GM18870 (cell line): ENCODE results near the gene CEBPG.

Experiments used
- ATAC-seq: cut with Tn5 transposase; IDR thresholded peaks from one replicate; pipeline ENCODE4 v1.9.1; 2021; ENCODE audit warnings: moderate library complexity; ENCODE audit not compliant: unreplicated experiment

The CEBPG gene

DNA sequence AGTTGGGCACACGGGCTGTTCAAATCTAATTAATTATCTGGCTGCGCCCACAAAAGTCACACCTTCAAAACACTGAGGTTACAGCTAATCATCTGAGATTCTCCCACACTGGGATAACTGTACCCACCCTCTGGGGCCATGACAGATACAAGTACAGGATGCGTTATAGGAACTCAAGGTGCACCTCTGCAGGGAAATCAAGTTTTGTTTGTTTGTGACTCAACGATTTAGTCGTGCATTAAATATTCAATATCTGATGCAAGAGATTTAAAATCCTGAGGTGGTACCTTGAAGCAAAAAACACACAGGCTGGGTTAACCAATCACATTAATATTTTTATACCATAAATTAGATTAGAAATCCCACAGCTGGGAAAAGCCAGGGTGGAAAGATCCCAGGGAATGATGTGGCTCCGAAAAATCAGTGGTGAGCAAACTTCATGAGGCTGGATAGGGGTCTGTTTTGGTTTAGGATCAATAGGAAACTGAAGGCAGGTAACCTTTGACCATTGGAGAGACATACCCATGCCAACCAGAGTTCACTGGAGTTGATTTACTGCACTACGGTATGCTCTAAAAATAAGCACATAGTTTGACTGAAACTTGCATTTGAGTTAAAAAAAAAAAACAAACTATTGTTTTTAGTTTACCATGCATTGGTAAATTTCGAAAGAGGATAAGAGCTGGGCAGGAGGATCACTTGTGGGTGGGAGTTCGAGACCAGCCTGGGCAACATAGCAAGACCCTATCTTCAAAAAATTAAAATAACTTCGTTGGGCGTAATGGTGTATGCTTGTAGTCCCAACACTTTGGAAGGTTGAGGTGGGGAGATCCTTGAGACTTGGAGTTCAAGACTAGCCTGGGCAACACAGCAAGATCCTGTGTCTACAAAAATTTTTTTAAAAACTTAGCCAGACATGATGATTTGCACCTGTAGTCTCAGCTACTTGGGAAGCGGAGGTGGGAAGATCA lies 23.9 kb upstream of the CEBPG start:
- no peak for ATAC-seq

DNA sequence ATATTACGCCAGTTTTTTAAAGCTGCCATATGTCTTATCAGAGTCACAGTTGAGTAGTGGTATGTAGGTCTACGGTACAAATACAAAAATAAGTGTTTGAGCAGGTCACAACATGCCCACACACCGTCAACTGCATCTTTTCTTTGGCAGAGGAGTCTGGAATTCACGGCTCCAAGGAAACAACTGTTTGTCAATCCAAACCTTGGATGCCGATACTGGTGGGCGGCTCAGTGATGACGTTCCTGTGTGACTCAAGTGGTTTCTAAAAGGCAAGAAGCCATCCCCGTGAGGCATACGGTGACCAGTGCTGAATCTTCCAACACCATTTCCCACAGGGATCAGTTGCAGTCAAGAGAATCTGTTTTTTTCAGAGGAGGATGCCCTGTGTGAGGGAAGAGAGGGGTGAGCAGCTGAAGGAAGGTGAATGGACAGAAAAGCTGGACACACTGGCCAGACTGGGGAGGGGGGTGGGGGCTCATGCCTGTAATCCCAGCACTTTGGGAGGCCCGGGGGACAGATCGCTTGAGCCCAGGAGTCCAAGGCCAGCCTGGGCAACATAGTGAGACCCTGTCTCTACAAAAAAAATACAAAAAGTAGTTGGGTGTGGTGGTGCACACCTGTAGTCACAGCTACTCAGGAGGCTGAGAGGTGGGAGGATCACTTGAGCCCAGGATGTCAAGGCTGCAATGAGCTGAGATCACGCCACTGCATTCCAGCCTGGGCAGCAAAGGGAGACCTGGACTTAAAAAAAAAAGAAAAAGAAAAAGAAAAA lies 22.8 kb upstream of the CEBPG start:
- no peak for ATAC-seq

DNA sequence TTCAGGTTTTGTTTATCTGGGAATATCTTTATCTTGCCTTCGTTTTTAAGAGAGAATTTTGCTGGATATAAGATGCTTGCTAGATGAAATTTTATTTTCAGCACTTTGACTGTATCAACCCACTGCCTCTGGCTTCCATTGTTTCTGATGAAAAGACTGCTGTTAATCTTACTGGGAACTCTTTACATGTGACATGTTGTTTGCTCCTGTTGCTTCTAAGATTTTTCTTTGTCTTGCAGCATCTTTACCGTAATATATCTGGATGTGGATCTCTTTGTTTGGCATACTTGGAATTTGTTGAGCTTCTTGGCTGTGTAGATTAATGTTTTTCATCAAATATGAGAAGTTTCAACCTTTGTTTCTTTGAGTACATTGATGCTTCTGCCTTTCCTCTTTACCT lies 18.0 kb upstream of the CEBPG start:
- ATAC-seq = no peak

DNA sequence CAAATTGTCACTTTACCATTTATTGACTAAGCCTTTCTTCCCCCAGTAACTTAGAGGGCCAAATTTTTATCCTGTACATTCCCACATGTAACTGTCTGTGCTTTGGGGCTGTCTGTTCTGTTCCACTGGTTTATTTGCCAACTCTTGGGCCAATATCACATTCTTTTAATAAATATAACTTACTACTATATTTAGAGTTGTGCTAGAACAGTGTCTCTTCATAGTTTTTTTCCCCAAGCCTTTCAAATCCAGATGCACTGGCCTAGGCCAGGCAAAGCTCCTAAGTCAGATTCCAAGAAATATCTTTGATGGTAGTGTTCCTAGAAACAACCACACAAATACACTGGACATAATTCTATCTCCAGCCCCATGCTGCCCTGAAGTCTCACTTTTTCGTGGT lies 16.0 kb upstream of the CEBPG start:
- ATAC-seq = no peak

DNA sequence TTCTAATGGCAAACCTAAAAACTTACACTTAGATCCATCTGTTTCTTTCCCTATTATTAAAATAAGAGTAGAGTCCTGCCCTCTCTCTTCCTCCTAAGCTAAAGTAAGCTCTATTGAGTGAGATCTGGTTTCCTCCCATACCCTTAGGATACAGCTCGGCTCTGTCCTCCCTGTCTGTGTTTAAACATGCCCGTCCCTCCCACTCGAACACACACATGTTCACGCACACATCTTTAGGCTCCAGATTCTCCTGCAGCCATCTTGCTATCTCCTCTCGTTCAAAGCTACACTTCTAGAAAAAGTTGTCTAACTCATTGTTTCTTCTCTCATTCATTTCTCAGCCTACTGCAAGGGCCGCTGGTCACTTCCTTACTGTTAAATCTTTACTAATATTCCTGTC lies 15.1 kb upstream of the CEBPG start:
- ATAC-seq = no peak

DNA sequence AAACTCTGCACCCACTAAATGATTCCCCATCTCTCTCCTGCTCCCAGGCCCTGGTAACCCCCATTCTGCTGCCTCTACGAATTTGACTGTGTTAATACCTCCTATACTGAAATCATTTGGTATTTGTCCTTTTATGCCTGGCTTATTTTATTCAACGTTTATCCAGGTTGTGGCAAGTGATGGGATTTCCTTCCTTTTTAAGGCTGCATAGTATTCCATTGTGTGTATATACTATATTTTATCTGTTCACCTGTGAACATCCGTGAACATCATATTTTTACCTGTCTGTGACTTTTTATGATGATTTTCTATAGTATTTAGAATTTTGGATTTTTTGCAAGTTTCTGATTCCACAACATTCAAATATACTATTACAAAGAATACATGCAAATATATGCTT lies 13.9 kb upstream of the CEBPG start:
- no peak for ATAC-seq

DNA sequence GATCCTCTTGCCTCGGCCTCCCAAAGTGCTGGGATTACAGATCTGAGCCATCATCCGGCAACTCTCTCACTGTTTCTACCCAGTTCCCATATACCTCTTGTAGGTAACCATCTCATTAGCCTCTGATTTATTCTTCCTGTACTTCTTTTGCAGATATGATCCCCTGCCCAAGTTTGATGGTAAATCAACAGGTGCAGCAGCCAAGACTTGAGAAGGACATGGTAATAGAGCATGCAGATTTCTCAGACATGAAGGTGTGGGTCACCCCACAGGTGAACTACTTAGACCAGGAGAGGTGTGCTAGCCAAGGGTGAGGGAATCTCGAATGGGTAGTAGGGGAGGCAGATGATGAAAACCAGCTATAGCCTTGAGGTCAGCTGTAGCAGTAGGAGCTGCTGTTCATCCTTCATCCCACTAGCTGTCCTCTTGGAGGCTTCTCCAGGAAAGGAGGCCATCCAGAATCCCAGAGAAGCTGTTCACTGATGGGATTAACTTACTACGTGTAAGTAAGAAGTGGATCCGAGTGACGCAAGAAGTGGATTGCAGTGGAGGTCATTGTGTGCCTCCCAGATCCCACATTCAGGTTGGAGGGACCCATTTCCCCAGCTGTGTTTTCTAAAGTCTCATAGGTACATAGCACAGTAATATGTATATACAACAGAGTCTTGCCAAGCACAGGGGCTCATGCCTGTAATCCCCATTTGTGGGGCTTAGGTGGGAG lies 10.8 kb upstream of the CEBPG start:
- ATAC-seq = no peak

DNA sequence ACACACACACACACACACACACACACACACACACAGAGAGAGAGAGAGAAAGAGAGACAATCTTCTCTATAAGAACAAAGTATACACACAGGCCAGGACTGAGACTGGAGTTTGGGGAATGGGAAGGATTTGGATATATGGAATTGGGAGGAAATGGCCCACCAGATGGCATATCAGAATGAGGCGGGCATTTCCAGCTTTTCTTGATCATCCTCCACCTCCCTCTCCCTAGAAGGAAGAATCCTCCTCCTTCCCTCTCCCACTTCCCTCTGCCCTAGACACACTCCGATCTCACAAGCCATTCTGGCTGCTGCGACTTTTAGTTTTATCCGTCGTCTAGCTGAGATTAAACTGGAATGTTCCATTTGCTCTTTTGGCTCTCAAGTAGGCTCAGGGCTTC lies 10.0 kb upstream of the CEBPG start:
- no peak for ATAC-seq

DNA sequence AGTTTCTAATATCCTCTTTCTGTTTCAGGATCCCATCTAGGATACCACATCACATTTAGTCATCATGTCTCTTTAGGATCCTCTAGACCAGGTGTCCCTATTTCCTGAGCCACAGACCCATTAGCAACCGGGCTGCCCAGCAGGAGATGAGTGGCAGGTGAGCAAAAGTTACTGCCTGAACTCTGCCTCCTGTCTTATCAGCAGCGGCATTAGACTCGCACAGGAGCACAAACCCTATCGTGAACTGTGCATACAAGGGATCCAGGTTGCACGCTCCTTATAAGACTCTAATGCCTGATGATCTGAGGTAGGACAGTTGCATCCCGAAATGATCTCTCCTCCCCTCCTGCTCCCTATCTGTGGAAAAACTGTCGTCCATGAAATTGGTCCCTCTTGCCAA lies 7.8 kb upstream of the CEBPG start:
- ATAC-seq = no peak

DNA sequence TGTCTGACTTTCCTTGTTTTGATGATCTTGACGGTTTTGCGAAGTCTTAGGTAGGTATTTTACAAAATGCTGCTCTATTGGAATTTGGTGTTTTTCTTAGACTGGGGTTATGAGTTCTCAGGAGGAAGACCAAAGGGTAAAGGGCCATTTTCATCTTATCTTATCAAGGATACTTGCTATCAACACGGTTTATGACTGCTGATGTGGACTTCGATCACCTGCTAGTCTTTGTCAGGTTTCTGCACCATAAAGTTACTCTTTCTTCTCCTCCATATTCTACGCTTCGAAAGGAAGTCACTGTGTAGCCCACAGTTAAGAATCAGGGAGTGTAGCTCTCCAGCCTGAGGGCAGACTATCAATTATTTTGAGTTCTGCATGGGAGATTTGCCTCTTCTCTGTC lies 7.4 kb upstream of the CEBPG start:
- ATAC-seq = no peak

DNA sequence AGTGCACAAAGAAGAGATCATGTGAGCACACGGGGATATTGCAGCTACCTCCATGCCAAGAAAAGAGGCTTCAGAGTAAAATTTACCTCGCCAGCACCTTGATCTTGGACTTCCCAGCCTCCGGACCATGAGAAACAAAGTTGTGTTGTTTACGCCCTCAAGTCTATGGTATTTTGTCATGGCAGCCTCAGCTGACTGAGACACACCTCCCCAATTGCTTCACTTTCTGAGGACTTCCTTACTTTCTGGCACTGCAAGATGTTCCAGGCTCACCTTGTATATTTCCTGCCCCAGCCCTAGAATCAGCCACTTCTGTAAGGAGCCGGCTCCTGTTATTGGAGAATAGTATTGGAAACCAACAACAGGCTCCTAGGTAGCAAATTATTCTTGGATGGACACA lies 6.6 kb upstream of the CEBPG start:
- no peak for ATAC-seq

DNA sequence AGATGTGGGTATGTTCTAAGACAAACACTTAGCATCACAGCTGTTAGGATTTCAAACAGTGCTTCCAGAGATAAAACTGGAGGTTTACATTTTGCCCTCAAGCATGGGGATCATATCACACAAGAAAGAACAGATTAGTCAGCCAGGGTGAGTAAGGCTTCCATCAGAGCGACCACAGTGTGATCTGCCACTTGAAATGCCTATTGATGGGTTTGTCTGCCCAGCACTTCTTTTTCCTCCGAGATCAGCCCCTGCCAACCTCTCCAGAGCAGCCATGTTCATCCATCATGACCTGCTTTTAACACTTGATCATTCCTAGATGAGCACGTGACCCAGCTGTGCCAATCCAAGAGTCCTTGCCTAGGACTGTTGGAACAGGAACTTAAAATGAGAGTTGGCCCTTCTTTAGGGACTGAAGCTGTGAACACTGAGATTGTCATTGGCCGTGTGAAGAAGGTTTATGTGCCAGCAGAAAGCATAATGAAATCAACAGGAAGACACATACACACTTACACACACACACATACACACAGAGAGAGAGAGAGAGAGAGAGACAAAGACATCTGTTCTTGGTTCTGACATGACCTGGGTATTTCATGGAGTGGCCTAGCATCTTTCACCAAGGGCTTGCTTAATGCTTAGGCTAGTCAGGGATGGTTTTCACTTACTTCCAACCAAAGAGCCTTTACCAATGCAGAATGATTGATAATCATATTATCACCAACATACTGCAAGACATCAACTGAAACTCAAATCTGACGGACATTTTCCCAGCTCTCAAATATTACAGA lies 5.2 kb upstream of the CEBPG start:
- no peak for ATAC-seq

DNA sequence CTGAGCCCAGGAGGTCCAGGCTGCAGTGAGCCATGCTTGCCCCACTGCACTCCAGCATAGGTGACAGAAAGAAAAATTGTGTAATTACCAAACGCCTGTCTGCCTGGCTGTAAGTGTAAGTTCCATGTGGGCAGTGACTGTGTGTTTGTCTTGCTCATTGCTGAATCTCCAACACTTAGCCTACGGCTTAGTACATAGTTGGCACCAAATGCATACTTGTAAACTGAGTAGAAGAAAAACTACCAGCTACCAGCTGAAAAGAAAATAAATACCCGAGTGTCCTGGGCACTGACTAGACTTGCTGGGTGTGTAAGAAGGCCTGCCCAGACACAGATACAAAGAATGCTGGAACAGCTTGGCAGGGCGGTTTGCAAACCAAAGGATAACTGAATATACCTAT lies 2.7 kb upstream of the CEBPG start:
- no peak for ATAC-seq

DNA sequence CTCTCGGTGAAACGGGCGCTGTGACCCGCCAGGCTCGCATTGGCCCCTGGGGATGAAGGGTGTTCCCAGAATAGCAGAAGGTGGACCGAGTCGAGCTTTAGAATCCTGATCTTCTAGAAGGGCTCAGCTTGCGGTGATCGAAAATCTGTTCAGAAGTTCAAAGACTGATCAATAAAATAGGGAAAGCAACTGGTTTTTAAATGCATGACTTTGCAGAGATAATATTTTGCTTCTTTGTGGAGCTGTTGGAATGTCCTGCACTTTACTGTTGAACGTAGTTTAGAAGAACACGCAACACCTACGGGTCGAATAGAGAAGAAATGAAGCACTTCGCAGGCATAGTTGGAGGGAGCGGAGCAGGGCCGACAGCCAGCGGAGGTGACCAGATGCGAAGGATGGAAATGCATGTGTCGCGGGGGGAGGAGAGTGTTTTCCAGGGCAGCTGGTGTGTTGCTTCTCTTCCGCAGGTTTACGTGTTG lies 766 bp downstream of the CEBPG start:
- peak; percentile 26 for ATAC-seq

DNA sequence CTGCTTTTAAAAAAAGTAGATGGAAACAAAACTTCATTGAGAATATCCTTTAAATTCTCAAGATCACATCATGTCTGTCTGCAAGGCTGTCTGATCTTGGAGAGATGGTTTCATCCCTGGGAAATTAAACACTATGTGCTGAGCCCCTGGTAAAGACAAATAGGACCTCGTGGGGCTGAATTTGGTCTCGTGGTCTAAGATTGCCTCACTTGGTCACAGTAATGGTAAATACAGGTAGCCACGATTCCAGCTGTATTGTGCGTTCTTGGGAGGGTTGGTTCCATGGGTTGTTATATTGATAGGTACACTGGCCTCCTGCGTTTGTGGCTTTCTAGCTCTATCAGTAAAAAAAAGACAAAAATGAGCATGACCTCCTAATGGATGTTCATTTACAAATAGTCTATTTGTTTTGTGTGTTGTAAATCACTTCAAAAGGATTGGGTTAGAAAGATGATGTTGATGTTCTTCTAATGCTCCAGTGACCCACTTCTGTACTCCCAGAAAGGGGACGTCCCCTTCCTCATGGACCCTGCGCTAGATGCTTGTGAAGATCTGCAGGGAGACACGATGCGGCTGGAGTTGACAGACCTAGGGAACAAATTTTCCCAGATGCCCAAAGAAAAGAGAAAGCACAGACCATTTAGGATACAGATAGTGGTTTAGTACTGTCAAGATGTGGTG lies 1.8 kb downstream of the CEBPG start:
- ATAC-seq = no peak

DNA sequence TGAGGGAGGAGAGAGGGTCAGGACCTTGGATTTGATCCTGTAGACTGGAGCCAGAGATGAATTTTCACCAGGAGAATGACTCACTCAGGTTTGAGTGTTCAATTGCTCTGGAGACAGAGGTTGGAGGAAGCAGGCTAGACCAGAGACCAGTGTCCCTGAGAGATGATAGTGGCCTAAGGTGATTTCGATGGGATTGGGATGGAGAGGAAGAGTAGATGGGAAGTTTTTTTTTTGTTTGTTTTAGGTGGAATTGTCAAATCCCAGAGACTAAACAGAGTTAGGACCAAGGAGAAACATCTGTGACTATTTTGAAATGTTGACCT lies 2.3 kb downstream of the CEBPG start:
- no peak for ATAC-seq

DNA sequence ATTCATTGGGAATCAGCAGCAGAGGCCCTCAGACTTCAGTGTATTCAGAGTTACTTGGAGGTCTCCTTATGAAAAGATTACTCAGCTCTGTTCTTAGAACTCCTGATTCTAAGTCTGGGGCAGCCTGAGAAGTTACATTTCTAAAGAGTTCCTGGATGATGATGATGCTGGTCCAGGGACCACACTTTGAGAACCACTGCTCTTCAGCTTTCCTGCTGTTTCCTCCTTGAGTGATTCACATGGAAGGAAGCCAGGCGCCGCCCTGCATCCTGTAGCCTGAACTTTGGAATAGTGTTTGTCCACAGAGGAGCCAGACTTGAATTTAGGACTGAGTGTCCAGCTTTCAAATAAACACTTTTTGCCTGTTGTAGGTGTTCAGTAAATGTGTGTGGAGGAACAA lies 2.9 kb downstream of the CEBPG start:
- ATAC-seq = no peak

DNA sequence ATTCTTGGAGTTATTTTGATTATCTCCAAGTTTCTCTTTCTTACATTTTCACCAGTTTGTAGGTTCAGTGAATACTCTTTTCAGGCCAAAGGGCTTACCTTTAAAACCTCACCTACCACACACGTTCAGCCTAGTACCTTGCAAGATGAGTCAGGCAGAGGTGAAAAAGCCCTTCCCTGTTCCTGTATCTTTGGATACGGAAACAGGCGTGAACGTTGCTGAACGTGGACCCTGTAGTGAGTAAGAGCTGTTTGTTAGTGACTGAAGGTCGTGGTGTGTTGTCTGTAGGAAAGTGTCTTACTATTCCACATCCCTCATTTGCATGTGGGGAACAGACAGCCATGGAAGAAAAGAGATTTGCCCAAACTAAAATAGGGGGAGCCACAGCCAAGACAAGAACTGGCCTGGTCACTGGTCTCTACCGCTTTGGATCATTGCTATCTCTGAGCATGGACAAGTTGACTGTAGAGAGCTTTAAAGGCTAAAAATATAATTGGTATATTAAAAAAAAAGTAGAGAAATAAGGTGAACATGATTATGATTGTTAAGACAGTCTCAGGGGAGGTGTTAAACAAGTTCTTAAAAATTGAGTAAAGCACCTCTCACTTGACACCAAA lies 3.5 kb downstream of the CEBPG start:
- ATAC-seq = no peak

DNA sequence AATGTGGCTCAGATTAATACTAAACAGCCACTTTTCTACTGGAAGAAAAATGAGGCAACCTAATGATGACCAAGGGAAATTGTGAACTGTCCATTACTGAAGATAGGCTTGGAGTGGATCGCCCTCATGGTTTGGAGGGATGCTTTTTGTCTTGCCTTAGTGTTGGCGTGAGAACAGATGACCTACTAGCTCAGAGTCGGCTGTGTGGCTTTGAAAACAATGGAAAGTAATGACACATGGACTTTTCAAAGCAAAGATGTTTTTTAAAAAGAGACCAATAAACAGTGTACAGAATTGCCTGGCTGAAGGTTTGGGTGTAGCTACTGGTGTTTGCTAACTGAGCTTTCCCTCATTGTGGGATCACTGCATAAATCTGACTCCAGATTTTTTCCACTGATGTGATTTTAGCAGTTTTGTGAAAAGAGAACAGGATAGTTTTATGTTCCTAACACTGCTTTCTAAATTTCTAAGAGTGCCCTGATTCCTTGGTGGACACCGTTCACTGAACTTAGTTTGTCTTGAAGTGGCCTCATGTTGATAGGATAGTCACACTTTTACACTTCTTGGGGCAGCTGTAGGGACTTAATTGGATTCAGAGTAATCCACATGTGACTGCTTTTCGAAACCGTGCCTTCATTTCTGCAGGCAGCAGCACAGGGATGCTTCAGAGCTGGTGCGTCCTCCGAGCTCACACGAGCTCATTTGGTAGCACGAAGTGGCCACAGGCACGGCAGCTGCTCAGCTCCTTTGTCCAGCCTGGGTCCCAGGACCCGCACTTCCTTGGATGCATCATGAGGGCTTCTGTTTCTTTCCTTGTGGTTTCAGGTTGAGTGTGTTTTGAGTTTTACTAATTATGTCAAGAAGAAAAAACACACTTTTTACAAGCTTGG lies 4.3 kb downstream of the CEBPG start:
- ATAC-seq = no peak
